ENCODE data around the gene AMBP.

The AMBP gene

GRCh38 chr9:114048533-114049415 is 29.3 kb downstream of the AMBP start:
- H3K9me3 ChIP-seq (ENCODE audit: control insufficient read depth, insufficient read depth, low read length) = no peaks in the 10 kb centered on the region
- no peaks in the 10 kb centered on the region for H3K9me2 ChIP-seq (replicated peaks; ENCODE audit: control insufficient read depth, low read length)
- TF ChIP-seq CTCF (IDR thresholded peaks at IDR 0.05; ENCODE audit: low read depth, low read length, poor library complexity, severe bottlenecking) (no peak), EZH2phosphoT487 (IDR thresholded peaks at IDR 0.05; ENCODE audit: borderline replicate concordance, low read length) (no peak)

DNA sequence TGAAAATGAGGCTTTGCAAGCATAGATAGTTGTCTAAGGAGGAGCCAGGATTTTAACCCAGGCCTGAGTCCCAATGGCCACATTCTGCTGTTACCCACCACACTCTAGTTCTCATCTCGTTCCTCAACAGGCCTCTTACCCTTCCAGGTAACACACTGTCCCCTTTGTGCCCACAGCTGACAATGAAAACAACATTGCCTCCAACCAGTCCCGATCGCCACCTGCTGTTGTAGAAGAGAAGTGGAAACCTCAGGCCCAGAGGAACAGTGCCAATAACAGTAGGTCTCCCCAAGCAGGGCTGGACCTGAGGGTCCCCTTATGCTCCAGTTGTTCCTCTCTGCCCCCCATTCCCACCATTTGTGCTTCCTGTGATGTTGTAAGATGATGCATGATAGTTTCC is 30.4 kb downstream of the AMBP start:
- Histone ChIP-seq H3K27ac (ENCODE audit: low read depth, low read length) (no peak overlapping the region), H3K4me3 (ENCODE audit: low read length) (no peak overlapping the region), H3K4me2 (ENCODE audit: low read length) (no peak overlapping the region), H3K4me1 (ENCODE audit: control insufficient read depth, low read length) (no peaks in the 10 kb centered on the region), H3K9me3 (ENCODE audit: control insufficient read depth, insufficient read depth, low read length) (no peaks in the 10 kb centered on the region), H3K9me2 (replicated peaks; ENCODE audit: control insufficient read depth, low read length) (no peaks in the 10 kb centered on the region), H3F3A (ENCODE audit: control insufficient read depth, insufficient read depth) (no peaks in the 10 kb centered on the region), H3K27me3 (ENCODE audit: control insufficient read depth, low read length) (no peaks in the 10 kb centered on the region), H4K20me1 (ENCODE audit: control insufficient read depth, insufficient read depth, low read depth, low read length) (no peaks in the 10 kb centered on the region), H3K36me3 (ENCODE audit: control insufficient read depth, low read length) (no peaks in the 10 kb centered on the region), H3K79me2 (ENCODE audit: control insufficient read depth, low read length) (no peaks in the 10 kb centered on the region)
- TF ChIP-seq EZH2phosphoT487 (IDR thresholded peaks at IDR 0.05; ENCODE audit: borderline replicate concordance, low read length) (no peak), CTCF (IDR thresholded peaks at IDR 0.05; ENCODE audit: low read depth, low read length, poor library complexity, severe bottlenecking) (no peak)

More at GRCh38 chr9:114048533-114049415, 29.3 kb downstream of the AMBP start:
- Histone ChIP-seq H4K20me1 (ENCODE audit: control insufficient read depth, insufficient read depth, low read depth, low read length) (no peaks in the 10 kb centered on the region), H3K79me2 (ENCODE audit: control insufficient read depth, low read length) (no peaks in the 10 kb centered on the region), H3K4me1 (ENCODE audit: control insufficient read depth, low read length) (no peaks in the 10 kb centered on the region), H3K27ac (ENCODE audit: low read depth, low read length) (no peak overlapping the region), H3F3A (ENCODE audit: control insufficient read depth, insufficient read depth) (no peaks in the 10 kb centered on the region), H3K36me3 (ENCODE audit: control insufficient read depth, low read length) (no peaks in the 10 kb centered on the region), H3K4me3 (ENCODE audit: low read length) (no peak overlapping the region), H3K27me3 (ENCODE audit: control insufficient read depth, low read length) (no peaks in the 10 kb centered on the region), H3K4me2 (ENCODE audit: low read length) (no peak overlapping the region)

DNA sequence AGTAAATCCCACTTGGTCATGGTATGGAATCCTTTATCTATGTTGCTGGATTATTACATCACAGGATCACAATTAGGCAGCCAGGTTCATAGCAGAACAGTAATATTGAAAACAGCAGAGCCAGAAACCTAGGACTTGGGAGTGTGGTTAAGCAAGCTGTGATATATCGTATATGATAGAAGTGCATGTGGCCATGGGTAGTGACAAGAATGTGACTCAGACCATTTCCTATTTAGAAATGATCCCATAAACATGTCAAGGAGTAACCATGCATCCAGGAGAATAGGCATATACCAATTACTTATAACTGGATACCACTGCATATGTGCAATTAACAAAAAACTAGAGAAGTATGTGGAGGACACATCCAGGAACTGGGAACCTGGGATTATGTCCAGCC is 31.2 kb downstream of the AMBP start:
- H3K4me1 ChIP-seq (ENCODE audit: control insufficient read depth, low read length) = no peaks in the 10 kb centered on the region
- H3K27ac ChIP-seq (ENCODE audit: low read depth, low read length) = no peak overlapping the region
- H3K36me3 ChIP-seq (ENCODE audit: control insufficient read depth, low read length) = no peaks in the 10 kb centered on the region
- H3K79me2 ChIP-seq (ENCODE audit: control insufficient read depth, low read length) = no peaks in the 10 kb centered on the region
- H3K4me3 ChIP-seq (ENCODE audit: low read length) = no peak overlapping the region
- H4K20me1 ChIP-seq (ENCODE audit: control insufficient read depth, insufficient read depth, low read depth, low read length) = no peaks in the 10 kb centered on the region
- H3K9me2 ChIP-seq (replicated peaks; ENCODE audit: control insufficient read depth, low read length) = no peaks in the 10 kb centered on the region
- no peak overlapping the region for H3K4me2 ChIP-seq (ENCODE audit: low read length)
- H3K27me3 ChIP-seq (ENCODE audit: control insufficient read depth, low read length) = no peaks in the 10 kb centered on the region
- no peaks in the 10 kb centered on the region for H3F3A ChIP-seq (ENCODE audit: control insufficient read depth, insufficient read depth)
- TF ChIP-seq EZH2phosphoT487 (IDR thresholded peaks at IDR 0.05; ENCODE audit: borderline replicate concordance, low read length) = no peak
- TF ChIP-seq CTCF (IDR thresholded peaks at IDR 0.05; ENCODE audit: low read depth, low read length, poor library complexity, severe bottlenecking) = no peak
- no peaks in the 10 kb centered on the region for H3K9me3 ChIP-seq (ENCODE audit: control insufficient read depth, insufficient read depth, low read length)

Data from DOHH2 (cell line).